Mucosa of rectum (tissue), 2 donors: ENCODE measurements around the gene PSMG3.

ENCODE experiments used
- H3K27ac ChIP-seq, 2 donors: one replicate each; pipeline ENCODE4 v1.7.0; 2013; ENCODE audit warnings: inconsistent platforms in 2 of 2, low read depth in 2 of 2, low read length in 2 of 2
- H3K27me3 ChIP-seq, 2 donors: one replicate each; pipeline ENCODE4 v1.7.0; 2013; ENCODE audit warnings: low read length in 2 of 2; ENCODE audit not compliant: control insufficient read depth in 2 of 2, insufficient read depth in 2 of 2
- H3K36me3 ChIP-seq, 2 donors: one replicate each; pipeline ENCODE4 v1.7.0; 2013; ENCODE audit warnings: low read length in 2 of 2; ENCODE audit not compliant: control insufficient read depth in 2 of 2, insufficient read depth in 2 of 2
- H3K4me1 ChIP-seq, 2 donors: one replicate each; pipeline ENCODE4 v1.7.0; 2013; ENCODE audit warnings: low read length in 2 of 2, mild to moderate bottlenecking in 1 of 2; ENCODE audit not compliant: control insufficient read depth in 2 of 2, insufficient read depth in 2 of 2
- H3K4me3 ChIP-seq, 2 donors: one replicate each; pipeline ENCODE4 v1.7.0; 2013; ENCODE audit warnings: low read length in 2 of 2
- H3K9ac ChIP-seq, 2 donors: one replicate each; pipeline ENCODE4 v1.7.0; 2013; ENCODE audit warnings: low read length in 2 of 2, low read depth in 1 of 2, mild to moderate bottlenecking in 1 of 2
- H3K9me3 ChIP-seq, 2 donors: one replicate each; pipeline ENCODE4 v1.7.0; 2013; ENCODE audit warnings: low read length in 2 of 2; ENCODE audit not compliant: control insufficient read depth in 2 of 2
- donor health status: healthy.
- donor health status: Normal muscosa, but diverticular disease.

The PSMG3 gene

GRCh38 chr7:1580422-1581030, 10.7 kb upstream of the PSMG3 start:
- Histone ChIP-seq H3K4me3 (no peak overlapping the region), H3K36me3 (no peaks in the 10 kb centered on the region), H3K27me3 (no peaks in the 10 kb centered on the region), H3K4me1 (no peaks in the 10 kb centered on the region), H3K9ac (no peak overlapping the region), H3K9me3 (no peaks in the 10 kb centered on the region), H3K27ac (no peak overlapping the region)

GRCh38 chr7:1579481-1580421, 9.9 kb upstream of the PSMG3 start:
- H3K4me1 ChIP-seq, result no peaks in the 10 kb centered on the region
- no peak overlapping the region for H3K27ac ChIP-seq
- H3K9me3 ChIP-seq, result no peaks in the 10 kb centered on the region
- H3K27me3 ChIP-seq, result no peaks in the 10 kb centered on the region
- no peak overlapping the region for H3K4me3 ChIP-seq
- no peak overlapping the region for H3K9ac ChIP-seq
- no peaks in the 10 kb centered on the region for H3K36me3 ChIP-seq

GRCh38 chr7:1578513-1578912, 8.7 kb upstream of the PSMG3 start:
- H3K27ac ChIP-seq, result no peak overlapping the region
- no peaks in the 10 kb centered on the region for H3K36me3 ChIP-seq
- no peaks in the 10 kb centered on the region for H3K27me3 ChIP-seq
- no peaks in the 10 kb centered on the region for H3K4me1 ChIP-seq
- no peak overlapping the region for H3K9ac ChIP-seq
- H3K9me3 ChIP-seq, result no peaks in the 10 kb centered on the region
- H3K4me3 ChIP-seq, result no peak overlapping the region

- Histone ChIP-seq H3K36me3 (no peaks in the 10 kb centered on the region), H3K4me3 (no peak overlapping the region), H3K27me3 (no peaks in the 10 kb centered on the region), H3K9ac (no peak overlapping the region), H3K4me1 (peaks cover 0 to 4% of the 10 kb centered on the region in 2 donors), H3K9me3 (no peaks in the 10 kb centered on the region), H3K27ac (no peak overlapping the region)
These were observed 6.9 kb upstream of the PSMG3 start for GRCh38 chr7:1576521-1577253.

GRCh38 chr7:1575809-1576208, 6.0 kb upstream of the PSMG3 start:
- Histone ChIP-seq H3K9ac (no peak overlapping the region), H3K27ac (no peak overlapping the region), H3K4me3 (no peak overlapping the region), H3K27me3 (no peaks in the 10 kb centered on the region), H3K4me1 (peaks cover 6 to 7% of the 10 kb centered on the region in 2 donors), H3K36me3 (no peaks in the 10 kb centered on the region), H3K9me3 (no peaks in the 10 kb centered on the region)

- H3K9ac ChIP-seq, result no peak overlapping the region
- H3K4me1 ChIP-seq, result peaks cover 25 to 26% of the 10 kb centered on the region in 2 donors
- H3K9me3 ChIP-seq, result no peaks in the 10 kb centered on the region
- H3K4me3 ChIP-seq, result no peak overlapping the region
- no peak overlapping the region for H3K27ac ChIP-seq
- no peaks in the 10 kb centered on the region for H3K27me3 ChIP-seq
- H3K36me3 ChIP-seq, result peaks cover 2 to 4% of the 10 kb centered on the region in 2 donors
These were observed 2.4 kb upstream of the PSMG3 start for GRCh38 chr7:1572111-1572822.

- H3K9me3 ChIP-seq, result no peaks in the 10 kb centered on the region
- peaks cover 2 to 5% of the 10 kb centered on the region in 2 donors for H3K36me3 ChIP-seq
- H3K27me3 ChIP-seq, result no peaks in the 10 kb centered on the region
- peak overlapping the region; percentile 79 to 98 for H3K4me3 ChIP-seq
- H3K27ac ChIP-seq, result peak overlapping the region; percentile 95 to 96
- H3K9ac ChIP-seq, result peak overlapping the region; percentile 75 to 99
- peaks cover 35 to 42% of the 10 kb centered on the region in 2 donors for H3K4me1 ChIP-seq
These were observed 396 bp downstream of the PSMG3 start for GRCh38 chr7:1569440-1569832.

- Histone ChIP-seq H3K36me3 (peaks cover 2 to 5% of the 10 kb centered on the region in 2 donors), H3K27me3 (no peaks in the 10 kb centered on the region), H3K27ac (peak overlapping the region; percentile 95 to 96), H3K9me3 (no peaks in the 10 kb centered on the region), H3K9ac (peak overlapping the region; percentile 75 to 99), H3K4me3 (peak overlapping the region; percentile 79 to 98), H3K4me1 (peaks cover 35 to 42% of the 10 kb centered on the region in 2 donors)
These were observed 816 bp downstream of the PSMG3 start for GRCh38 chr7:1569016-1569415.

GRCh38 chr7:1567896-1568510, 1.8 kb downstream of the PSMG3 start:
- H3K4me1 ChIP-seq, result peaks cover 35 to 42% of the 10 kb centered on the region in 2 donors
- peak overlapping the region; percentile 38 to 99 for H3K9ac ChIP-seq
- H3K27me3 ChIP-seq, result no peaks in the 10 kb centered on the region
- H3K4me3 ChIP-seq, result peak overlapping the region in 1 of 2 donors; percentile 55
- no peaks in the 10 kb centered on the region for H3K9me3 ChIP-seq
- peaks cover 2 to 5% of the 10 kb centered on the region in 2 donors for H3K36me3 ChIP-seq
- H3K27ac ChIP-seq, result peak overlapping the region; percentile 95 to 96
